ENCODE results near the gene DENND5A. TPM values are rescaled to one million over a fixed set of nuclear protein-coding genes. Genes with fewer than 3 reads are reported as not detected.

The DENND5A gene
- total RNA-seq, 1 donor from 2014 or later = 61.6 TPM

GRCh38 chr11:9091044-9091922, 173.9 kb downstream of the DENND5A start, which contains the start of gene SCUBE2:
SCUBE2 (minus strand) TSS chr11:9091599; CDS start chr11:9091528, 71 bp downstream.
- Mint-ChIP-seq H3K4me1 (ENCODE audit: low read depth) (no peaks in the 10 kb centered on the region), H3K27ac (no peak within 1 kb of the TSS), H3K9me3 (no peaks in the 10 kb centered on the region), H3K4me3 (ENCODE audit: low read depth) (peak within 1 kb of the TSS; percentile 38), H3K27me3 (ENCODE audit: low read depth) (peaks cover 72% of the 10 kb centered on the region), H3K36me3 (ENCODE audit: low read depth) (no peaks in the 10 kb centered on the region)
- DNase-seq (ENCODE audit: low spot score) = no peak
- intact Hi-C loops (cut with micrococcal nuclease) = no loop called here

- Mint-ChIP-seq H3K9me3 (no peaks in the 10 kb centered on the region), H3K4me3 (ENCODE audit: low read depth) (peak overlapping the region; percentile 38), H3K27ac (no peak overlapping the region), H3K27me3 (ENCODE audit: low read depth) (peaks cover 75% of the 10 kb centered on the region), H3K4me1 (ENCODE audit: low read depth) (no peaks in the 10 kb centered on the region), H3K36me3 (ENCODE audit: low read depth) (no peaks in the 10 kb centered on the region)
- intact Hi-C loops (cut with micrococcal nuclease) = no loop called here
- DNase-seq (ENCODE audit: low spot score) = no peak
These were observed 174.6 kb downstream of the DENND5A start for GRCh38 chr11:9090488-9091043.

GRCh38 chr11:9089636-9090035, 175.5 kb downstream of the DENND5A start:
- no peak overlapping the region for H3K4me3 Mint-ChIP-seq (ENCODE audit: low read depth)
- H3K36me3 Mint-ChIP-seq (ENCODE audit: low read depth) = no peaks in the 10 kb centered on the region
- DNase-seq (ENCODE audit: low spot score) = no peak
- peaks cover 73% of the 10 kb centered on the region for H3K27me3 Mint-ChIP-seq (ENCODE audit: low read depth)
- H3K4me1 Mint-ChIP-seq (ENCODE audit: low read depth) = no peaks in the 10 kb centered on the region
- H3K27ac Mint-ChIP-seq = no peak overlapping the region
- intact Hi-C loops (cut with micrococcal nuclease) = no loop called here
- H3K9me3 Mint-ChIP-seq = no peaks in the 10 kb centered on the region

DNA sequence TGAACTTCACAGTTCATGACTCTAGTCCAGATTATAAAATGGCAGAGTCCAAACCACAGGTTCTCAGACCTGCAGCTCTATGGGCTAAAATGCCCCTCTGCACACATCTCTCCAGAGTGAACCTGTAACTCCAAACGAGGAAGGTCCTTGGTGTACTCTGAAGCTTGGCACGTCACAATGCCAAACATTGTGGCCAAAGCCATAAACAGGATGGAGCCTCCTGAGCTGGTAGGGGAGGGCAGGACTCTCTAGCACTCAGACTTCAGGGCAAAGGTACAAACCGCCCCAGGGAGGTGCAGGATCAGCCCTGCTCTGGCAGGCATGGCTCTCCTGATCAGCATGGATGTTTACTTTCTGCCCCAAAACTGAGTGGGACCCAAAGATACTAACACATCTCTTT, 176.1 kb downstream of the DENND5A start:
- H3K4me1 Mint-ChIP-seq (ENCODE audit: low read depth) = no peaks in the 10 kb centered on the region
- peaks cover 70% of the 10 kb centered on the region for H3K27me3 Mint-ChIP-seq (ENCODE audit: low read depth)
- no peaks in the 10 kb centered on the region for H3K9me3 Mint-ChIP-seq
- DNase-seq (ENCODE audit: low spot score) = no peak
- no peak overlapping the region for H3K4me3 Mint-ChIP-seq (ENCODE audit: low read depth)
- H3K36me3 Mint-ChIP-seq (ENCODE audit: low read depth) = no peaks in the 10 kb centered on the region
- intact Hi-C loops (cut with micrococcal nuclease) = no loop called here
- no peak overlapping the region for H3K27ac Mint-ChIP-seq

Other genes with a start within 250 kb of the DENND5A start
- 0.18 TPM in 1 of 2 replicates, not detected in the other for gene SCUBE2, start 173.8 kb downstream of the DENND5A start, total RNA-seq
- gene TMEM41B, start 49.2 kb upstream of the DENND5A start, total RNA-seq = 29.8 and 31.9 TPM in 2 replicates
- gene IPO7, start 119.3 kb upstream of the DENND5A start, total RNA-seq = 143 and 155 TPM in 2 replicates
- gene ZNF143, start 195.7 kb upstream of the DENND5A start, total RNA-seq = 30.9 and 36.8 TPM in 2 replicates